ENCODE measurements around the gene MFSD11. TPM values are rescaled to one million over a fixed set of nuclear protein-coding genes. Genes with fewer than 3 reads are reported as not detected.

The MFSD11 gene
- total RNA-seq, 1 experiment from 2014 or later, result 24.9 TPM

GRCh38 chr17:76737676-76738467, at the start of gene MFSD11 (continued):
- TF ChIP-seq CTCF (IDR thresholded peaks at IDR 0.05 in 2 of 3, conservative IDR thresholded peaks at IDR 0.05 in 1 of 3; ENCODE audit: borderline replicate concordance in 1 of 3, insufficient read depth in 1 of 3, low read depth in 2 of 3, low read length in 2 of 3) (no peak), SRF (IDR thresholded peaks at IDR 0.05; ENCODE audit: low read depth) (no peak; the same call in 1 of the 2 replicates), ZNF274 (IDR thresholded peaks at IDR 0.05; ENCODE audit: low read depth, low read length) (no peak)

GRCh38 chr17:76688165-76688622, 49.7 kb upstream of the MFSD11 start:
- POLR2A ChIA-PET, result interaction anchor here (1.2 kb wide), 1 partner anchor 17 kb away, joined by 4 read pairs; no protein-coding TSS in a partner anchor
- Histone ChIP-seq H3K36me3 (ENCODE audit: control insufficient read depth in 1 of 2, insufficient read depth in 2 of 2, low read length in 2 of 2) (0 out of 4 replicates have a peak, but pooled peaks cover 0 to 2% of the 10 kb centered on the region in 2 experiments), H3K27ac (ENCODE audit: low read depth, low read length) (peak overlapping the region; percentile 62), H3K9ac (ENCODE audit: low read length) (peak overlapping the region; percentile 39), H3K27me3 (ENCODE audit: insufficient read depth, low read length) (no peaks in the 10 kb centered on the region), H3K9me2 (ENCODE audit: insufficient read depth) (no peaks in the 10 kb centered on the region), H3K4me3 (replicated peaks in 1 of 2; ENCODE audit: low read depth in 1 of 2, low read length in 2 of 2) (peak overlapping the region; percentile 22 to 44), H3K79me2 (ENCODE audit: insufficient read depth, low read length) (no peaks in the 10 kb centered on the region), H3K4me2 (ENCODE audit: low read length) (peak overlapping the region; percentile 81), H2AFZ (ENCODE audit: low read depth, low read length, poor library complexity, severe bottlenecking) (no peak overlapping the region), H4K20me1 (ENCODE audit: insufficient read depth) (no peaks in the 10 kb centered on the region), H3K4me1 (ENCODE audit: control insufficient read depth in 1 of 2, insufficient read depth in 2 of 2, low read length in 2 of 2) (peaks cover 22 to 24% of the 10 kb centered on the region in 2 experiments), H3K9me3 (ENCODE audit: control insufficient read depth in 1 of 2, insufficient read depth in 1 of 2, low read depth in 1 of 2, low read length in 2 of 2) (no peaks in the 10 kb centered on the region)
- RAD21 ChIA-PET (ENCODE audit: low non-redundant PET in 1 of 2, low total read pairs in 2 of 2, uncharacterized antibody in 2 of 2, unreplicated experiment in 2 of 2), result no interaction called here
- CTCF ChIA-PET, result interaction anchor here (0.6 to 1.2 kb wide), 2 partner anchors 64 to 489 kb away, joined by 3 to 4 read pairs; no protein-coding TSS in a partner anchor
- DNase-seq (ENCODE audit: low read depth, low spot score) (no peak), ATAC-seq (peak; percentile 74)
- no peak for TF ChIP-seq ZNF274 (IDR thresholded peaks at IDR 0.05; ENCODE audit: low read depth, low read length)
- no peak for TF ChIP-seq FOSL1 (IDR thresholded peaks at IDR 0.05; ENCODE audit: low read depth)
- TF ChIP-seq RAD21 (IDR thresholded peaks at IDR 0.05; ENCODE audit: low read depth), result 0 out of 2 replicates have a peak, but pooled peaks have one; percentile 44
- BruUV-seq (replicated peaks), result no TSS peak
- intact Hi-C loops (cut with micrococcal nuclease), result no loop called here

Measured in HCT116 (cell line).